Liver (tissue), 3 donors: ENCODE results near the gene SYNGR3.

Experiments used
- CTCF ChIP-seq: fragments of 150-350 bp; IDR thresholded peaks from 2 replicates; pipeline ENCODE4 v1.5.1; 2017; ENCODE audit warnings: improper control_type of control experiment, low read depth, low read length; ENCODE audit not compliant: missing input control
- EGR1 ChIP-seq, 2 donors: IDR thresholded peaks; 2 replicates each; pipeline ENCODE4 v1.6.1; 2016 to 2018; ENCODE audit warnings: antibody characterized with exemption in 2 of 2, low read depth in 2 of 2
- JUND ChIP-seq, 2 donors: IDR thresholded peaks; 2 replicates each; pipeline ENCODE4 v1.6.1; 2016; ENCODE audit warnings: antibody characterized with exemption in 2 of 2
- MAX ChIP-seq: IDR thresholded peaks from 2 replicates; pipeline ENCODE4 v1.6.1; 2016; ENCODE audit warnings: antibody characterized with exemption
- NR2F2 ChIP-seq: IDR thresholded peaks from 2 replicates; pipeline ENCODE4 v1.6.1; 2016; ENCODE audit warnings: antibody characterized with exemption
- RAD21 ChIP-seq, 2 donors: IDR thresholded peaks; 2 replicates each; pipeline ENCODE4 v1.6.1; 2016; ENCODE audit warnings: antibody characterized with exemption in 2 of 2, mild to moderate bottlenecking in 2 of 2
- REST ChIP-seq: IDR thresholded peaks from 2 replicates; pipeline ENCODE4 v1.6.1; 2016; ENCODE audit warnings: antibody characterized with exemption, mild to moderate bottlenecking
- TAF1 ChIP-seq: conservative IDR thresholded peaks from 2 replicates; pipeline ENCODE4 v1.6.1; 2016; ENCODE audit warnings: antibody characterized with exemption, mild to moderate bottlenecking
- YY1 ChIP-seq: IDR thresholded peaks from 2 replicates; pipeline ENCODE4 v1.6.1; 2016; ENCODE audit warnings: antibody characterized with exemption, mild to moderate bottlenecking
- ZBTB33 ChIP-seq: IDR thresholded peaks from 2 replicates; pipeline ENCODE4 v1.6.1; 2016; ENCODE audit warnings: antibody characterized with exemption
- donor health status: healthy.
- donor health status: healthy.

- no peak for TF ChIP-seq REST
- no peak for TF ChIP-seq CTCF
- TF ChIP-seq YY1, result no peak
- no peak for TF ChIP-seq NR2F2
- no peak for TF ChIP-seq MAX
- TF ChIP-seq TAF1, result no peak
- no peak for TF ChIP-seq EGR1 (IDR thresholded peaks at IDR 0.05; ENCODE audit: low read depth in 2 of 2)
- no peak for TF ChIP-seq JUND (IDR thresholded peaks at IDR 0.05)
- TF ChIP-seq ZBTB33, result no peak
- no peak for TF ChIP-seq RAD21 (IDR thresholded peaks at IDR 0.05)
These were observed 43.0 kb upstream of the SYNGR3 start for GRCh38 chr16:1946495-1947368.
